ENCODE results near the gene SNX8. TPM values are rescaled to one million over a fixed set of nuclear protein-coding genes. Genes with fewer than 3 reads are reported as not detected.

Gene SNX8
- total and polyA plus RNA-seq, 2 experiments from 2014 or later, result 13.1 to 44.4 TPM

- no peak for DNase-seq
- in situ Hi-C loops (cut with MboI), result no loop called here
- no peak overlapping the region for H3K4me3 ChIP-seq
- H3K4me2 ChIP-seq (ENCODE audit: unreplicated experiment), result no peak overlapping the region
- no peaks in the 10 kb centered on the region for H3K9me2 ChIP-seq (ENCODE audit: insufficient read depth)
- no peaks in the 10 kb centered on the region for H3K9me3 ChIP-seq (ENCODE audit: low read depth)
- H2AFZ ChIP-seq, result no peak overlapping the region
- peaks cover 58% of the 10 kb centered on the region for H3K79me2 ChIP-seq (ENCODE audit: insufficient read depth)
- WGBS, 2 experiments (ENCODE audit: low coverage in 1 of 2, low lambda C conversion rate in 2 of 2, missing lambda C conversion rate in 2 of 2), result 92 to 94% methylated on average over 15 of the region's 15 CpGs
- TF ChIP-seq EZH2 (IDR thresholded peaks at IDR 0.05; ENCODE audit: insufficient read depth, poor library complexity, severe bottlenecking) (no peak), EZH2phosphoT487 (IDR thresholded peaks at IDR 0.05; ENCODE audit: insufficient read depth, low read depth) (no peak)
- peaks cover 10% of the 10 kb centered on the region; the same call in 1 of the 2 replicates for H3K4me1 ChIP-seq (ENCODE audit: insufficient read depth)
- no peaks in the 10 kb centered on the region for H4K20me1 ChIP-seq (ENCODE audit: insufficient read depth)
- H3K9ac ChIP-seq, result no peak overlapping the region
- no peaks in the 10 kb centered on the region for H3F3A ChIP-seq (ENCODE audit: insufficient read depth)
- no peak overlapping the region for H3K27ac ChIP-seq
- no peaks in the 10 kb centered on the region for H3K27me3 ChIP-seq (replicated peaks; ENCODE audit: insufficient read depth)
- no peaks in the 10 kb centered on the region for H3K36me3 ChIP-seq (ENCODE audit: low read depth)
Measured at GRCh38 chr7:2227699-2228098, 86.5 kb downstream of the SNX8 start.

GRCh38 chr7:2225830-2226229, 88.4 kb downstream of the SNX8 start:
- Histone ChIP-seq H3K4me1 (ENCODE audit: insufficient read depth) (no peaks in the 10 kb centered on the region), H3K27me3 (replicated peaks; ENCODE audit: insufficient read depth) (no peaks in the 10 kb centered on the region), H3K4me2 (ENCODE audit: unreplicated experiment) (no peak overlapping the region), H3K79me2 (ENCODE audit: insufficient read depth) (peaks cover 40% of the 10 kb centered on the region), H3K4me3 (no peak overlapping the region), H3K27ac (no peak overlapping the region), H3K9me2 (ENCODE audit: insufficient read depth) (no peaks in the 10 kb centered on the region), H3K9ac (no peak overlapping the region), H3K9me3 (ENCODE audit: low read depth) (no peaks in the 10 kb centered on the region), H4K20me1 (ENCODE audit: insufficient read depth) (no peaks in the 10 kb centered on the region), H3K36me3 (ENCODE audit: low read depth) (no peaks in the 10 kb centered on the region; the same call in 1 of the 2 replicates), H3F3A (ENCODE audit: insufficient read depth) (no peaks in the 10 kb centered on the region), H2AFZ (no peak overlapping the region)
- TF ChIP-seq EZH2phosphoT487 (IDR thresholded peaks at IDR 0.05; ENCODE audit: insufficient read depth, low read depth), result no peak
- no peak for TF ChIP-seq EZH2 (IDR thresholded peaks at IDR 0.05; ENCODE audit: insufficient read depth, poor library complexity, severe bottlenecking)
- WGBS, 2 experiments (ENCODE audit: low coverage in 1 of 2, low lambda C conversion rate in 2 of 2, missing lambda C conversion rate in 2 of 2), result 89 to 95% methylated on average over 13 of the region's 13 CpGs
- in situ Hi-C loops (cut with MboI), result no loop called here
- no peak for DNase-seq

- no peak for DNase-seq
- in situ Hi-C loops (cut with MboI), result no loop called here
- WGBS, 2 experiments (ENCODE audit: low coverage in 1 of 2, low lambda C conversion rate in 2 of 2, missing lambda C conversion rate in 2 of 2), result 93 to 94% methylated on average over 14 of the region's 14 CpGs
Measured at GRCh38 chr7:2225336-2225735, 88.9 kb downstream of the SNX8 start.

DNA sequence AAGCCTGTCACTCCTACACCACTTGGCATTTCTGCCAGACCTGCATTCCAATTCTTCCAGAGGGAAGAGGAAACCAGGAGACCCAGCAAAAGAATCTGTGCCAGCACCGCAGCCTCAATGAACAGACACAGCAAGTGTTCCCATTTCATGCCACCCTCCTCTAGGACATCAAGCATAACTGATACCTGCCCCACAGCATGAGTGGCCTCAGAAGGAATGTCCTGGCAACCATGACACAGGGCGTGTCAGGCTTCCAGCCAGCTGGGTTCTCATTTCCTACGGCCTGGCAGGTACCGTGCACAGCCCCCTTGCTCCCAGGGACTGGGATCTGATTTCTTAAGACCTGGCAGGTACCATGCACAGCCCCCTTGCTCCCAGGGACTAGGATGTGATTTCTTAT, 89.3 kb downstream of the SNX8 start:
- DNase-seq, result no peak
- no peak overlapping the region for H3K9ac ChIP-seq
- H3K4me3 ChIP-seq, result no peak overlapping the region
- no peak overlapping the region for H3K4me2 ChIP-seq (ENCODE audit: unreplicated experiment)
- TF ChIP-seq EZH2 (IDR thresholded peaks at IDR 0.05; ENCODE audit: insufficient read depth, poor library complexity, severe bottlenecking), result no peak
- no peak for TF ChIP-seq EZH2phosphoT487 (IDR thresholded peaks at IDR 0.05; ENCODE audit: insufficient read depth, low read depth)
- 58 to 78% methylated on average over 4 of the region's 4 CpGs for WGBS, 2 experiments (ENCODE audit: low coverage in 1 of 2, low lambda C conversion rate in 2 of 2, missing lambda C conversion rate in 2 of 2)
- no peaks in the 10 kb centered on the region for H3K9me2 ChIP-seq (ENCODE audit: insufficient read depth)
- H3K9me3 ChIP-seq (ENCODE audit: low read depth), result no peaks in the 10 kb centered on the region
- H4K20me1 ChIP-seq (ENCODE audit: insufficient read depth), result no peaks in the 10 kb centered on the region
- in situ Hi-C loops (cut with MboI), result no loop called here
- H3K4me1 ChIP-seq (ENCODE audit: insufficient read depth), result no peaks in the 10 kb centered on the region
- H3F3A ChIP-seq (ENCODE audit: insufficient read depth), result no peaks in the 10 kb centered on the region
- no peak overlapping the region for H2AFZ ChIP-seq
- no peak overlapping the region for H3K27ac ChIP-seq
- H3K36me3 ChIP-seq (ENCODE audit: low read depth), result no peaks in the 10 kb centered on the region; the same call in 1 of the 2 replicates
- H3K79me2 ChIP-seq (ENCODE audit: insufficient read depth), result peaks cover 31% of the 10 kb centered on the region
- H3K27me3 ChIP-seq (replicated peaks; ENCODE audit: insufficient read depth), result no peaks in the 10 kb centered on the region

More at GRCh38 chr7:2225336-2225735, 88.9 kb downstream of the SNX8 start:
- no peaks in the 10 kb centered on the region for H3K4me1 ChIP-seq (ENCODE audit: insufficient read depth)
- TF ChIP-seq EZH2 (IDR thresholded peaks at IDR 0.05; ENCODE audit: insufficient read depth, poor library complexity, severe bottlenecking) (no peak), EZH2phosphoT487 (IDR thresholded peaks at IDR 0.05; ENCODE audit: insufficient read depth, low read depth) (no peak)
- no peak overlapping the region for H3K4me2 ChIP-seq (ENCODE audit: unreplicated experiment)
- H3K36me3 ChIP-seq (ENCODE audit: low read depth), result no peaks in the 10 kb centered on the region; the same call in 1 of the 2 replicates
- no peaks in the 10 kb centered on the region for H4K20me1 ChIP-seq (ENCODE audit: insufficient read depth)
- no peak overlapping the region for H3K9ac ChIP-seq
- H3K79me2 ChIP-seq (ENCODE audit: insufficient read depth), result peaks cover 35% of the 10 kb centered on the region
- H3K9me3 ChIP-seq (ENCODE audit: low read depth), result no peaks in the 10 kb centered on the region
- H3F3A ChIP-seq (ENCODE audit: insufficient read depth), result no peaks in the 10 kb centered on the region
- H3K4me3 ChIP-seq, result no peak overlapping the region
- no peak overlapping the region for H2AFZ ChIP-seq
- H3K9me2 ChIP-seq (ENCODE audit: insufficient read depth), result no peaks in the 10 kb centered on the region
- no peak overlapping the region for H3K27ac ChIP-seq
- H3K27me3 ChIP-seq (replicated peaks; ENCODE audit: insufficient read depth), result no peaks in the 10 kb centered on the region

DNA sequence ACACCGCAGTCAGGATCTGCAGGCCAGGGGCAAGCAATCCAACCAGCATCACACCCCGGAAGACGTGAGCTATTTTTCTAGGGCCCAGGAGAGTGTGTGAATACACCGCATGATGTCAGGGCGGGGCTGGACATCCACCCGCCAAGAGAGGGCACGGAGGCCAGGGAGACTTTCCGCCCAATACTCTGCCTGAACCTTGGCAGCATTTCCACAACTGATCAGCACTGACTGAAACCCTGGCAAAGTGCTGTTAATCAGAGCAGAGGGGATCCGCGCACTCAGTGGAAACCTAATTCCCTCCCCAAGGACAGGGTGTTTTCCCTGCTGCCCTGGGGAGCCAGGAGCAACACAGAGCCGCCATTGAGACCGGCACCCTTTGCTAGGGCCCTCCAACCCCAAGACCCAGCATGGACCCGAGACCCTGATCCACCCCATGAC, 89.7 kb downstream of the SNX8 start:
- 92 to 96% methylated on average over 13 of the region's 13 CpGs for WGBS, 2 experiments (ENCODE audit: low coverage in 1 of 2, low lambda C conversion rate in 2 of 2, missing lambda C conversion rate in 2 of 2)
- H3K36me3 ChIP-seq (ENCODE audit: low read depth), result no peaks in the 10 kb centered on the region; the same call in 1 of the 2 replicates
- H3K9me2 ChIP-seq (ENCODE audit: insufficient read depth), result no peaks in the 10 kb centered on the region
- no peaks in the 10 kb centered on the region for H4K20me1 ChIP-seq (ENCODE audit: insufficient read depth)
- H3K9me3 ChIP-seq (ENCODE audit: low read depth), result no peaks in the 10 kb centered on the region
- H3K27me3 ChIP-seq (replicated peaks; ENCODE audit: insufficient read depth), result no peaks in the 10 kb centered on the region
- DNase-seq, result no peak
- no peak overlapping the region for H2AFZ ChIP-seq
- no peak overlapping the region for H3K27ac ChIP-seq
- TF ChIP-seq EZH2 (IDR thresholded peaks at IDR 0.05; ENCODE audit: insufficient read depth, poor library complexity, severe bottlenecking) (no peak), EZH2phosphoT487 (IDR thresholded peaks at IDR 0.05; ENCODE audit: insufficient read depth, low read depth) (no peak)
- H3K9ac ChIP-seq, result no peak overlapping the region
- no peaks in the 10 kb centered on the region for H3F3A ChIP-seq (ENCODE audit: insufficient read depth)
- H3K4me1 ChIP-seq (ENCODE audit: insufficient read depth), result no peaks in the 10 kb centered on the region
- H3K79me2 ChIP-seq (ENCODE audit: insufficient read depth), result peaks cover 26% of the 10 kb centered on the region
- no peak overlapping the region for H3K4me2 ChIP-seq (ENCODE audit: unreplicated experiment)
- no peak overlapping the region for H3K4me3 ChIP-seq
- in situ Hi-C loops (cut with MboI), result no loop called here
